Germinal center (tissue), 1 donor: ENCODE data around the gene PLEKHH3.
A peak's percentile ranks its signal among the peaks of the same experiment; 100 is the strongest.

Source experiments
- DNase-seq: peaks from one replicate; pipeline ENCODE4 v3.0.0; 2012; ENCODE audit warnings: mixed read lengths, low spot score

Gene PLEKHH3, protein sequence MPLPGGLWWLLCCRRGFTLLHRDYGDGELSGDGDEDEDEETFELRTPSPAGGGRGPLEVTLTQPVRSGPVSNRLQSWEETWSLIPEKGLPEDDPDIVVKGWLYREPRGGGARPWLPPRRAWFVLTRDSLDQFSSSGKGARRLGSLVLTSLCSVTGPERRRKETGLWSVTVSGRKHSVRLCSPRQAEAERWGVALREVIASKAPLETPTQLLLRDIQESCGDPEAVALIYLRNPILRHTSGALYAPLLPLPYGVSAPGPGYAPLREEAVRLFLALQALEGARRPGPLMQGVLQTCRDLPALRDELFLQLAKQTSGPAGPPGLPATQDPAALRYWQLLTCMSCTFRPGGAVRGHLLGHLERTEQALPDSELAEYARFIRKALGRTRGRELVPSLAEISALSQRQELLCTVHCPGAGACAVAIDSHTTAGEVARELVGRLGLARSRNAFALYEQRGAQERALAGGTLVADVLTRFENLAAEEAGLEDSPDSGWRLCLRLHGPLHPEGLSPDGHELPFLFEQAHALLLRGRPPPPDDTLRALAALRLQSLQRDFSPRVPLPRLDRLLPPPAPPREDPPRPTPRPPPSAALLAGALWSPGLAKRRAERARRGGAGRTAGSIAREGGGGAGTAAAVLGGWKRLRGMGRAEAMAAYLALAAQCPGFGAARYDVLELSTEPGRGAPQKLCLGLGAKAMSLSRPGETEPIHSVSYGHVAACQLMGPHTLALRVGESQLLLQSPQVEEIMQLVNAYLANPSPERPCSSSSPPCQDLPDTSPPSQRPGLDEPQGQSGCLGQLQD

DNA sequence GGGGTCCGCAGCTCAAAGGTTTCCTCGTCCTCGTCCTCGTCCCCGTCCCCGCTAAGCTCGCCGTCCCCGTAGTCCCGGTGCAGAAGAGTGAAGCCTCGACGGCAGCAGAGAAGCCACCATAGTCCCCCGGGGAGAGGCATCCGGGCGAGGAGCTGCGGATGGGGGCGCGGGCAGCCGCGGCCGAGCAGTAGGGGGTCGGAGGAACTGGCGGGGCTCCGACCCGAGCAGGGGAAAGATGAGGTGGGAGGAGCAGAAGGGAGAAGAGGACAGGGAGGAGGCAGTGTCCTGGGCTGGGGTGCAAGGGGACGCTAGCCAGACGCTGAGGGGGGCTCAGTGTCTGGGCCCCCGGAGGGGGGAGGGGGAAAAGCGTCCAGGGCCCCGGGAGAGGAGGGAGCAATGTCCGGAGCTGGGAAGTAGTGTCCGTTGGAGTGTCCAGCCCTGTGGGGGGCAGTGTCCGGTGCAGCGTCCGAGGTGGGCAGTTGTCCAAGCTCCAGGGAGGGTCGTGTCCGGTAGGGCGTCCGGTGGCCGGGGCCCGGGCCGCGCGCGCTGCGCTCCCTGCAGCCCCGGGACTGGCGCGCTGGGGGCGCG is at the start of gene PLEKHH3:
Gene PLEKHH3 (minus strand): TSS at position 571 of the 588 bp plus-strand sequence. CDS start 431 bp downstream, at position 140.
- no peak for DNase-seq

DNA sequence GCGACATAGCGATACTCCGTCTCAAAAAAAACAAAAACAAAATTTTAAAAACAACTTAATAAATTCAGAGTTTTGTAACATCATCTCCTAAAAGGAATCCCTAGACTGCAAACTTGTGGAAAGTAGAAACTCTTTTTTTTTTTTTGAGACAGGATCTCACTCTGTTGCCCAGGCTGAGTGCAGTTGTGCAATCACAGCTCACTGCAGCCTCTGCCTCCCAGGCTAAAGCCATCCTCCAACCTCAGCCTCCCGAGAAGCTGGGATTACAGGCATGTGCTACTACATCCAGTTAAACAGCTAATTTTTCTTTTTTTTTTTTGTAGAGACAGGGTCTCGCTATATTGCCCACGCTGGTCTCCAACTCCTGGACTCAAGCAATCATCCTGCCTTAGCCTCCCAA is 48.3 kb upstream of the PLEKHH3 start:
- no peak for DNase-seq

DNA sequence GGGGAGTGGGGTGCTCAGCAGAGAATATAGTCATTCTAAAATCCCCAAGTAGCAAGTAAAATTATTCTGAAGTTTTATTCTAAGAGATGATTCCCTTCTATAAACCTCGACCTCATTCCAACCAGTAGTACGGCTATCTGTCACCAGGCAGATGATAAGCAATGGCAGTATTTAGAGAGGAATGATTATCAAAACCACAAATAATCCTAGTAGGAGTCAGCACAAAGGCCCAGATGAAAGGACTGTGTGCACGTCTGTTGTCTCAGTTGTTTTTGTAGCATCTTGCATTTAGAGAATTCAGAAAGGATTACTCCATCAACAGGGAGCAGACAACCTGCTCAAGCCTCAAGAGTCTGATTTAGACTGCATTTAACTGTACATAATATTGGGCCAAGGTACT is 46.8 kb upstream of the PLEKHH3 start:
- no peak for DNase-seq

DNA sequence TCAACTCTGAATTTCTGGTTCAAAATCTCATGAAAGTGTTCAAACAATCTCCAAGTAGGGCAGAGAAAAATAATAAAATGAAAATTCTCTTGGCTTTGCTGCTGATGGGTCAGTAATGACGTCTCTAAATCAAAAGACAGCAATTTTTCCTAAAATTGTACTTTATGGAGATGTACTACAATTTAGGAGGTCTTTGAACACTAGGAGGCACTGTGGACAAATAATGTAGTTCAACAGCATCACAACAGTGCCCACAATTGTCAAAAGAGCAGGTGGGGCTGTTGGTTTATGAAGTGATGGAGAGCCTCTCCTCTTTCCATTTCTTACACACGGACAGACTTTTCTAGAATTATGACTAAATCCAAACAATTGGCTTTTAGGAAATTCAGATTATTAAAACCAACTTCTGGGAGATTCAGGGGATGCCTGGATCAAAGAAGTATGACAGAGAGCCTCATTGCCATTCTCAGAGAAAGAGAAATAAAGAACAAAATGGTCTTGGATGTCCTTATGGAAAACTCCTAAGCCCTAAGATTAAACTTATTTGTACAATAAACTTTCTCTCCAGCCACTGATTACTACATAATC is 44.3 kb upstream of the PLEKHH3 start:
- peak; percentile 73 for DNase-seq

DNA sequence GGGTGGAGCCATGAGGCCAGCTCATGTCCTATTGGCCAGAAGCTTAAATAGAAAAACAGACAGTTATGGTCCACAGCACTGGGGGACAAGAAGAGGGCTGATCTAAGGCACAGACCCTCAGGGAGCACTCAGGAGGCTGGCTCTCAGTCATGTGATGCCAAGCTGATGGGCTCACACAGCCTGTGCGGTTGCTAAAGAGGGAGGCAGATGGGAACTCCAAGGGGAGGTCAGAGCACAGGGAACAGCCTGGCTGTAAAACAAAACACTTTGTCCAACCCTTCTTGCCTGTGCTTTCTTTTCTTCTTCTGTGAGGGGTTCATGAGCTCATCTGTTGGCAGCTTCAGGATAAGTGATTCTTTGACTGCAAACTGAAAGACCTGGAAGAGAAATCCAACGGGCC is 32.8 kb upstream of the PLEKHH3 start:
- DNase-seq = no peak

DNA sequence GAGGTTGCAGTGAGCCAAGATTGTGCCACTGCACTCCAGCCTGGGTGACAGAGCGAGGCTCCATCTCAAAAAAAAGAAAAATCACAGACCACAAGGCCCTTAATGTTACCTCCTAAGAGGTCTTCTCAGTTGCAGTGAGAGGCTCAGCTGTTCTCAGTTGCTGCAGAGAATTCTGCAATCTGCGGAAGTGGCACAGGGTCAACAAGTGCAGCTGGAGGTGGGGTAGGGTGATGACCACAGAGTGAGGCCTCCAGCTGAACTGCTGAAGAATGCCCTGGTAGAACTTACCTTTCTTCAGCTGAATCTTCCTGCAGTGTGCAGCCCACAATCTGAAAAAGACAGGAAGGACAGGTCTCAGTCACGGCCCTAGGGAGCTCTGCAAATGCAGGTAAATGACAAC is 31.8 kb upstream of the PLEKHH3 start:
- DNase-seq = no peak

DNA sequence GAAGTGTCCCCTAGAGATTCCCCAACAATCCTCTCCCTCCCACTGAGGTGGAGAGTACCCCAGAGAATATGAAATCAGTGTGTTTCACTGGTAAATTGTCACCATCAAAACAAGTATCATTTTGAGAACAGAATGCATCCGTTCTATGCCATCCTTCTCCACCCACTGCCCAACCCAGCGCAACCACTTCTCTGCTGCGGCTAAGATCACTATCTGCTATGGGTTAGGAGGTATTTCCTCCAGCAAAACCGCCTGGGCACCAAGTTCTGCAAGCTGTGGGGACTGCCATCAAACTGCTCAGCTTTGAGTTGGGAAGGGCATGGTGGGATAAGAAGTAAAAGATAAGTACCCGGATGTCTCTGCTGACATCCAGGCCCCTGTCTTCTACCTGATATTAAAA is 29.9 kb upstream of the PLEKHH3 start:
- DNase-seq = no peak

DNA sequence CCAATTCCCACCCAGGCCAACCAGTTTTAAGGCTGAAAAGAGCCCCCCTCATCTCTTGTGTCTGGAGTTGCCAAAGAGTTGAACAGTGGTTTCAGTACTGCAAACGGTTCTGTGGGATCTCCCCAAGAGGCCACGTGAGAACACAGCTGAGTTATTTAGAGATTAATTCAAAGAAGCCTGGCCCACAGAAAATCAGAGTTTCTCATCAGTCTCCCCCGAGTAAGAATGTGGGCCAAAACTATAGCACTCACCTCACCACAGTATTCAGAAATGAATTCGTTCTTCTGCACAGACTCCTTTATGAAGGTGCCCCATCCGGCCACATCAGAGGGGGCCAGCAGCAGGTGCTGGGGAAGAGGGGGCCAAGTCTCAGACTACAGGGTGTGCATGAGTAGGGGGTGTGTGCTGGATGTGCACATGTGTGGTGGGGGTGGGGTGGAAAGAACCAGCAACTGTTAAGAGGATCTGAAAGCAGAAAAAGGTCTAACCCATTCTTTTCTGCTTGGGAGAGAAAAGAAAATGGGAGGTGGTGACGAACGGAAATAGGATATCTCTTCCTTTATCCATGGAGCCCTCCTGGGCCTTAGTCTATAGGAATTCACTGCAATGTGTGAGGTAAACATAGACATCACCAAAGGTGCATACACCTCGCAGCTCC is 28.2 kb upstream of the PLEKHH3 start:
- peak; percentile 28 for DNase-seq

DNA sequence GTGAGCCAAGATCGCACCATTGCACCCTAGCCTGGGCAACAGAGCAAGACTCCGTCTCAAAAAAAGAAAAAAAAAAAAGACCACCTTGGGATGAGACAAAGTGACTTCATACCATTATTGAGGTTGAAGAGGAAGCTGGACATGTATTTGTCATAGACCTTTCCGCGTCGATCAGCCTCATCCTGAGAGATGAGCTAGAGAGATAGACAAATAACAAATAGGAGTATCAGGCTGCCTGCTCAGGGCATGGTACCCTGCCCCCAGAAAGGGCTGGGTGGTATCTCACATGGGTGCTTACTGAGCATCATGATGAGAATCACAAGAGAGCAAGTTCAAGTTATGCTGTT is 27.7 kb upstream of the PLEKHH3 start:
- DNase-seq = no peak

DNA sequence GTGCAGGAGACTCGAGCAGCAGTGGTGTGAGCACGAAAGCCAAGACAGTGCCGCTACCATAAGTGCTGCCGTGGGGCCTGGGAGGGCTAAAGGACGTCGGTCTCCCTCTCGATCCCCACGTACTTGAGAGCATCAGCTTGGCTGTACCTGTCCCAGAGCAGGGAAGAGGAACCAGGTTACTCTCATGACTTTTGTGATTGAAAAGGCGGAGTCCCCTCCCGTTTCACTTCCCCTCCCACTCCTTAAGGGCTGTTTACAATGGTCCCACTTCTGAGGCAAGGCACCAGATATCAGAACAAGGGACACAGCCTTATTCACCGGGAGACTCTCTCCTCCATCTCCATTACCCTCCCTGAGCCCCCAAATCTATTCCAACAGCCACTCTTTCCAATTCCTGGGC is 25.7 kb upstream of the PLEKHH3 start:
- DNase-seq = peak; percentile 49

DNA sequence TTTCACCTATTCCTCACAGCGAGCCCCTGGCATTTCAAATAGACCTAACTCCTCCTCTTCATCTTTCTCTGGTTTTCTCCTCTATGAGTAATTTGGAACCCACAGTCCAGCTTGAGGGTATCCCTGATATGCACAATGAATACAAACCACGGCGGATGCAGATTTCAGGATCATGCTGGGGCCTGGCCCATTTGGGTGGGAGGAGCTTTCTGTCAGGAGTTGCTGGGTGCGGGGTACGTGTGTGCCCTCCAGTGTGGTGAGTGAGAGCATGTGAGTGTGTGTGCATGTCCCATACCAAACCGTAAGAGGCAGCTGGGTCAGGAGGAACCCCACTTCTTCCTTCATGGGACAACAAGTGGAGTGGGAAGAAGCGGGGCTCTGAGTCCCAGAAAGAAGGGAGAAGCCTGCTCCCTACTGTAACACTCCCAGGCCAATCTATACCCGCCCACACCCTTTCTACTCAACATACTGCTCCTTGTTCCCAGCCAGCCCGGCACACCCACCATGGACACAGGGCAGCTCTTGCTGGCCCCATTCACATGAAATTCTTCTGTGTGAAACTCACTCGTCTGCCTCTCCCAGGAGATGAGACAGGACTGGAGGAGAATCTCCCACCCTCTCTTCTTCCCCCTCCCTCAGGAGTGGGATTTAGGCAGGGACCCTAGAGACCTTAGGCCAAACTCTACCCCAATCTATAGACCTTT is 23.9 kb upstream of the PLEKHH3 start:
- DNase-seq = no peak

DNA sequence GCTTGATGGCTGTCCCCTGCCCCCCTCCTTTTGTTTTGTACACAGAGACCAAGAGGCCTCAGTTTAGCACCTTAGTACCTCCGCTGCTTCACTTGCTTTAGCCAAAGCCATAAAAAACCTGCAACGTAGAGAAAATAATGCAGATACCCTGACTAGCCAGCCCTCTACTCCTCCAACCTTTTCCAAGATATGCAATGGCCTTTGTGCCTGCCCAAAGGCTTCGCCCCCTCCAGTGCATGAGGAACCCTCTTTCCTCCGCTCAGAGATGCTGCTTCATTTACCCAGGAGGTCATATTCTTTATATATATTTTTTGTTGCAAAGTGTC is 22.6 kb upstream of the PLEKHH3 start:
- DNase-seq = no peak

DNA sequence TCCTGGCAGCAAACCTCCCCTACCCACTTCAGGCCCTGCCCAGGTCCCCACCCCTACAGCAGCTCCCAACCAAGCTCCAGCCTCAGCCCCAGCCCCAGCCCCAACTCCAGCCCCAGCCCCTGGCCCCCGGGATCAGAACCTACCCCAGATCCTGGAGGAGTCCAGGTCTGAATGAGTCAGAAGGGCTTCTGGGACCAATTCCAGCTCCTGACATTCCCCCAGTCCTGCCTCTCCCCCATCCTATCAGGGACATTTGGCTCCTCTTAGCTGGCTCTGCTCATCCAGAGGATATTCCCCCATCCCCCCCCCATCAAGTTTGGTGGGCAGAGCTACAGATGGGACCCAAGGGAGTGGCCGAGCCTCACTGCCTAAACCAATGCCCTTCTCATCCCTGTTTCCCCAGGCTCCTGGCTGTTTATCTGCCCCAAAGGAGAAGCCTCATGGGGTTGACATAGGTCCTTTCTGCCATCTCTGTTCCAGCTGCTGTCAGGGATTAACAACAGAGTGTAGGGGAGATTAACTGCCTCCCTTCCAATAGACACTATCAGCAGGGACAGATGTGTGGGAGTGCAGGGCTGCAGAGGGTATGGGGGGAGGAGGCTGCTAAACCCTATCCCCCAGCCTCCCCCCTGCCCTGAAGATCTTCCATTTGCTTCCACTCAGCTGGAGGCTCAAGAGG is 22.1 kb upstream of the PLEKHH3 start:
- peak; percentile 2 for DNase-seq

DNA sequence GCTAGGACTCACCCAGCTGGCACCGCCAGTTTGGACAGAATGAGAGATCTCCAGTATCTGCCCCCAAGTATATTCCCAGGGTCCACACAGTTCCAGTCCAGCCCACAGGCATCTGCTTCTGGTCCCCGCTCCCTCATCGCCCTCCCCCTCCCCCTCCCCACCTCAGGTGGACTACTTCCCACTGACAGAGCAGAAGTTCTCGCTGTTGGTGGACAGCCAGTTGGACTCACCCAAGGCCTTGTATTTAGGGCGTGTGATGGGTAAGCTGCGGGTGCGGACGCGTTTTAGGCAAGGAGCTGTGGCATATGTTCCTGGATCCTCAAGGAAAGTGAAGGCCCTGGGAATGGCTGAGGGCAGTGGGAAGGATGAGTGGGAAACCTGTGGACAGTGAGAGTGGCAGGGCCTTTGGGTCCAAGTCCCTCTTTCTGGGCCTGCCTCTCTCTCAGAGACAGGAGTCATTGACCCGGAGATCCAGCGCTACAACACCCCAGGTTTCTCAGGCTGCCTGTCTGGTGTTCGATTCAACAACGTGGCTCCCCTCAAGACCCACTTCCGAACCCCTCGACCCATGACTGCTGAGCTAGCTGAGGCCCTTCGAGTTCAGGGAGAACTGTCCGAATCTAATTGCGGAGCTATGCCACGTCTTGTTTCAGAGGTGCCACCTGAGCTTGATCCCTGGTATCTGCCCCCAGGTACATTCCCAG is 20.5 kb upstream of the PLEKHH3 start:
- DNase-seq = peak; percentile 1

DNA sequence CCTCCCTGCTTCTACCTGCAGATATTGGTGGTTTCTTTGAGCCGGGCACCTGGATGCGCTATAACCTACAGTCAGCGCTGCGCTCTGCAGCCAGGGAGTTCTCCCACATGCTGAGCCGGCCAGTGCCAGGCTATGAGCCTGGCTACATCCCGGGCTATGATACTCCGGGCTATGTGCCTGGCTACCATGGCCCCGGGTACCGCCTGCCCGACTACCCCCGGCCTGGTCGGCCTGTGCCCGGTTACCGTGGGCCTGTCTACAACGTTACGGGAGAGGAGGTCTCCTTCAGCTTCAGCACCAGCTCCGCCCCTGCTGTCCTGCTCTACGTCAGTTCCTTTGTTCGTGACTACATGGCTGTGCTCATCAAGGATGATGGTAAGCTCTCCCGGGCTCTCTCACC is 18.7 kb upstream of the PLEKHH3 start:
- peak; percentile 1 for DNase-seq

DNA sequence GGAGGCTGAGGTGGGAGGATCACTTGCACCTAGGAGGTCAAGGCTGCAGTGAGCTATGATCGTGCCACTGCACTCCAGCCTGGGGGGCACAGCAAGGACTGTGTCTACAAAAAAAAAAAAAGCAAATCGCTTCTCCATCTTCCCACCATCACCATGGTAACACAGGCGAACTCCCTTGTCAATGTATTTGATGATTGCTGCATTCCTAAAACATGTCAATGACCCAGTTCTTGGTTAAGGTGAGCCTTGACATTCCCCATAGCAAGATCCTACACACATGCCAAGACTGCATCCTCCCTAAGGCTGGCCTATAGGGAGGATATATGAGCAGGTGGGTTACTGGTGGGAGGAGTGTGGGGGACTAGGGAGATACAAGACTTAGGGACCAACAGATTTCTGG is 17.7 kb upstream of the PLEKHH3 start:
- peak; percentile 1 for DNase-seq

DNA sequence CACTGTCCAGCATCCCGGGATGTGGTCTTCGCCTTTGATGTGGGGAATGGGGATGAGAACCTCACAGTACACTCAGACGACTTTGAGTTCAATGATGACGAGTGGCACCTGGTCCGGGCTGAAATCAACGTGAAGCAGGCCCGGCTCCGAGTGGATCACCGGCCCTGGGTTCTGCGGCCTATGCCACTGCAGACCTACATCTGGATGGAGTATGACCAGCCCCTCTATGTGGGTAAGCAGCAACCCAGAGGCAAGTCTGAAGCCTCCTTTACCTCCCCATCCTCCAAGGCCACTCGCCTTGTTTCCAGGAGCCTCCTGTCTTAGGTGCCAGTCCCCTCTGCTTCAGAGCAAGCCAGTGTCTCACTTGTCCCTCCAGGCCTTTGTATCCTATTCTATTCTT is 15.7 kb upstream of the PLEKHH3 start:
- no peak for DNase-seq

DNA sequence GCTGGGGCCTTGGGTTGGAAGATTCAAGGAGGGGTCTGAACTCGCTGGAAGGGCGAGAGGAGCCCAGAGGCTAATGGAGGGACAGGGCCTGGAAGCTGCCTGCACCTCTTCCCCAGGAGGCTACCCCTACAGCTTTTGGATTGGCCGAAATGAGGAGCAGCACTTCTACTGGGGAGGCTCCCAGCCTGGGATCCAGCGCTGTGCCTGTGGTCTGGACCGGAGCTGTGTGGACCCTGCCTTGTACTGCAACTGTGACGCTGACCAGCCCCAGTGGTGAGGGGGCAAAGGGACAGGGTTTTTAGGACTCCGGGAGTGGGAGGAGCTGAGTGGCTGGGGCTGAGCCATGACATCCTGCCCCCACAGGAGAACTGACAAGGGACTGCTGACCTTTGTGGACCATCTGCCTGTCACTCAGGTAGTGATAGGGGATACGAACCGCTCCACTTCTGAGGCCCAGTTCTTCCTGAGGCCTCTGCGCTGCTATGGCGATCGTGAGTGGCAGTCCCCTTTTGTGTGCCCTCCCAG is 14.3 kb upstream of the PLEKHH3 start:
- no peak for DNase-seq

DNA sequence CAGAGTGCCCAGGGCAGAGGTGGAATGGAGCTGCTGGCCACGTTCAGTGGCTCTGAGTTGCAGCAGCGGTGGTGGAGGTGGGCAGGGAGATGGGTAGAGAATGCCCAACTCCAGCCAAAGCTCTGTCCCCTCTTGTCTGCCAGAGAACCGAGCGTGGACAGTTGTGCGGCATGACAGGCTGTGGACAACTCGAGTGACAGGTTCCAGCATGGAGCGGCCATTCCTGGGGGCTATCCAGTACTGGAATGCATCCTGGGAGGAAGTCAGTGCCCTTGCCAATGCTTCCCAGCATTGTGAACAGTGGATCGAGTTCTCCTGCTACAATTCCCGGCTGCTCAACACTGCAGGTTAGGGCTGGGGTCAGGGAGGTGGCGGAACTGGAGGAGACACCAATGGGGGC is 13.8 kb upstream of the PLEKHH3 start:
- DNase-seq = no peak

DNA sequence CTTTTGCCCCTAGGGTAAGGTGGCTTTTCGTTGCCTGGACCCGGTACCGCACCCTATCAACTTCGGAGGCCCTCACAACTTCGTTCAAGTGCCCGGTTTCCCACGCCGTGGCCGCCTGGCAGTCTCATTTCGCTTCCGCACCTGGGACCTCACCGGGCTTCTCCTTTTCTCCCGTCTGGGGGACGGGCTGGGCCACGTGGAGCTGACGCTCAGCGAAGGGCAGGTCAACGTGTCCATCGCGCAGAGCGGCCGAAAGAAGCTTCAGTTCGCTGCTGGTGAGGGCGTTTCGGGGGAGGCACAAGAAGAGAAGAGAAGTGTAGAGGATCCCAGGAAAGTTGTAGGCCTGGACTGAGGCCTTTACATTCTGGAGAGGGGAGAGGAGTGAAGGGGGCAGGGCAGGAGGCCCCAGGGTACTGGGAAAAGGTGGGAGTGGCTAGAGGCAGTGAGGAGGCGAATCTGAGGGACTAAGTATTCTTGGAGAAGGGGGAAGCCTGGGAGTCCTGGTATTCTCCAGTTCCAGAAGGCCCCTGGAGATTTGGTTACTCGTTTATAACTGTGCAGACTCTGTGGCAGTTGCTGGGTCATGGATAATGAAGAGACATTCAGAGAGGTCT is 11.0 kb upstream of the PLEKHH3 start:
- DNase-seq = no peak
